Fibroblast of skin of abdomen (primary cell): Measurements from ENCODE around the gene SLC25A51.

Experiments used
- DNase-seq: peaks from one replicate; pipeline ENCODE4 v3.0.0-alpha.2; 2013

SLC25A51 gene

DNA sequence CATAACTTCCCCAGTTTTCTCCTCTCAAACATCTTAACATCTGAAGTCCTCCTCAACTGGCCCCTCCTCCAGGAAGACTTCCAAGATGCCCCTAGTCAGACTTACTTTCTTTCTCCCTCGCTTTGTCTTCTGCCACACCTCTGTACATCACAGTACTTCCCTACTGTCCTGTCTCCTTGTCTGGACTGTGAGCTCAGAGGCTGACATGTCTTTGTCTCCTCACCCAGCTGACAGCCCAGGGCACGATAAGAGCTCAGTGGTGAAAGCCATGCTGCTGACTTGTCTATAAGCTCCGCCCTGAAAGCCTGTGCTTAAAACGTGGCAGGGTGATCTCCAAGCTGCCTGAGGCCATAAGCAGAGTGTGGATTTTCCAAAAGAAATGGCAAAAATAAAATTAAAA lies 33.0 kb upstream of the SLC25A51 start:
- peak; percentile 74 for DNase-seq

DNA sequence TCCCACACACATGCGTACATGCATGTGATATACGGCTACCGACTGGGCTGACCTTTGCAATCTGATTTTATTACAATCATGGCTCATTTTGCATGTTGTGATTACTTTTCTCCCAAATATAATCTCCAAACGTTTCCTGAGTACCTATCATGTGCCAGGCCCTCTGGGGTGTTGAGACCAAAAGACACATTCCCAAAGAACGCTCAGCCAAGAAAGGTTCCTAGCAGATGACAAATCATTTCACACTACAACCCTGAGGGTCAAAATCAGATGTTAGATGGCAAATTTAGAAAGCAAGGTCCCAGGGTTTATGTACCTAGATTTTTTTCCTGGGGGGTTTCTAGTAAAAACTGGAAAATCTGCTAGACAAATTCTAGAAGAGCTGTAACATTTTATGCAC lies 32.4 kb upstream of the SLC25A51 start:
- DNase-seq = no peak

GRCh38 chr9:37935096-37935495 lies 31.2 kb upstream of the SLC25A51 start:
- DNase-seq = no peak

GRCh38 chr9:37931592-37931991 lies 27.7 kb upstream of the SLC25A51 start:
- peak; percentile 23 for DNase-seq

GRCh38 chr9:37929441-37929895 lies 25.5 kb upstream of the SLC25A51 start:
- DNase-seq = peak; percentile 71

GRCh38 chr9:37928552-37929430 lies 24.9 kb upstream of the SLC25A51 start:
- no peak for DNase-seq

DNA sequence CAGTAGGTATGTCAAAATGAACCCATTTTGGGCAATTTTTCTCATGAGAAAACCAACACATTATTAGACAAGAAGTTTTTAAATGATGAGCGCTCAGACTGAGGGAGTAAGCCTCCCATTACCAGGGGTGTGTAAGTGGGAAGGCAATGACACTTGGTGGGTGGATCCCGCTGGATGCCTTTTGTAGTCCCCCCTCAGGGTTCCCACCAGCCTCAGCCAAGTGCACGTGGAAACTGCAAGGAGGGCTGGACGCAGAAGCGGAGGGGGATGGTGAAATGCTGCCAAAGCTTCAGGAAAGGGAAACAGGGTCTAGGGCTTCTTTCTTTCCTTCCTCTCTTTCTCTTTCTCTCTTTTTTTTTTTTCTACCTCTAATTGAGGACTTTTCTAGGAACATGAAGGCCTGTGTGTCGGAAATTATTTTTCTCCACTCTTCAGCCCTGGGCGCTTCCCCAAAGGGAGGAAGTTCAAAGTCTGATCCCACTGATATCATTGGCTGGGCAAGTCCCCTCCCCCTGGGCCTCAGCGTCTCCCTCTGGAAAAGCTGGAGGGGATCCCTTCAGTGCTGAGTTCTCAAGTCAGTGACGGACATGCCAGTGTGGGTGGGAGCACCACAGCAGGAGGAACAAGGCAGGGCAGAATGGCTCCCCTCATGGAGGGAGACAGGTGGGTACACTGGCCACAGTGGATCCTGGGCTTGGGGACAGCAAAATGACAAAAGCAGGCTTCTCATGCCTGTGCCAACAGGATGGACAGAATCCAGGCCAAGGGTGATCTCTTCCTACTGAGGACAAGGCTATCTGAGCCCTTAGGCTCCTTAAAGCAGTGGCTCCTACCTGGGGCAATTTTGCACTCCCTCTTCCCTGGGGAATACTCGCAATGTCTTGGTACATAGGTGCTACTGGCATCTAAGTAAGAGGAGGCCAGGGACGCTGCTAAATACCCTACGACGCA lies 23.9 kb upstream of the SLC25A51 start:
- DNase-seq = no peak

GRCh38 chr9:37927132-37927531 lies 23.2 kb upstream of the SLC25A51 start:
- no peak for DNase-seq

DNA sequence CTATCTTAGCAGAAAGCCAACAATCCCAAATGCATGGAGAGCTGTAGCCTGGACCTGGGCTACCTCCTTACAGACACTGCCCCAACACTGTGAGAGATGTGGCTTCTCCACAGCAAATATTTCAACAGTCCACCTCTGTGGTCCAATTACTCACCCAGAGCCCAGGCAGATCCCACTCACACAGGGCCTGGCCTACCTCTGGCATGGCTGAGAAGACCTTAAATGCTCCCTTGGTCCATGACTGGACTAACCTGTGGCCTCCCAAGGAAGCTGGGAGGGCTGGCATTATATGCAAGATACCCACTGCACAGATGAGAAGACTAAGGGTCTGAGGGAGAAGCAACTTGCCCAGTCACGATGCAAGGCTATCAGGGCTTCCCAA lies 22.8 kb upstream of the SLC25A51 start:
- DNase-seq = no peak

DNA sequence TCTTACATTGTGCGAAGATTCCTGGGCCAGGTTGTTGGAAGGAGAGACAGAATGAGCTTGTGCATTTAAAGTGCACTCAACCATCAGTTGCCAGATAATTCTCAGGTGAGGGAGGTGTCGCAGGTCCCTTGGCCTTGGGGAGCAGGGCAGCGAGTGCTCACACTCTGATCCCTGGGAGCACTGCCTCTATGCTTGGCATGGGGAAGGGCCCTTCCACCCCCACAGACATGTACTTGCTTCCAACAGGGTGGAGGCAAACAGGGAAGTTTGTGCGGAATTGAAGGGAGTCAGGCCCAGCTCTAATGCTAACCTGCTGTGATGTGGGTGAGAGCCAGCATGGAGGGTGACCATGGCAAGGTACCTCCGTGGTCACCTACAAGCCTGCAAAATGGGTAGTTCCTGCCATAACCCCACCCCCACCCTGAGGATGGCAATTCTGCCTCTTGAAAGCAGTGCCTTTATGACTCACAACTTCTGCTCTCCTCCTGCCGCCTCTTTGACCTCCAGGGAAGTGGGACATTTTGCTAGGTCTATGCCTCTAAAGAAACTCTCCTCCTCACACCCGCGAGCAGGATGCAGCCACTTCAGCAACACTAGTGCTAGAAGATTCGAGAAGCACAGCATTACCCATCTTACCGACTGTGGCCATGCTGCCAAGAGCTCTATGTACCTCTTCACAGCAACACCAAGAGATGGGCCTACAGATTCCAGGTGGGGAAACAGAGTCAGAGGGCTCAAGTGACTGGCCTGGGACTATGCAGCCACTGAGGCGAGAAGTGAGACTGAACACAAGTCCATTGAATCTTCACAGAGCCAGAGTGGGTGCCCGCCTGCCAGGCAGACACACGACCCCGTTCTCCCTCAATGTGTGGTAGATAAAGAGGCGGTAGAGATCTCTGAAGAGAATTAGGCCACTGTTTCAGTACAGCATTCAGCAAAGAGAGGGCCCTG lies 22.1 kb upstream of the SLC25A51 start:
- no peak for DNase-seq

DNA sequence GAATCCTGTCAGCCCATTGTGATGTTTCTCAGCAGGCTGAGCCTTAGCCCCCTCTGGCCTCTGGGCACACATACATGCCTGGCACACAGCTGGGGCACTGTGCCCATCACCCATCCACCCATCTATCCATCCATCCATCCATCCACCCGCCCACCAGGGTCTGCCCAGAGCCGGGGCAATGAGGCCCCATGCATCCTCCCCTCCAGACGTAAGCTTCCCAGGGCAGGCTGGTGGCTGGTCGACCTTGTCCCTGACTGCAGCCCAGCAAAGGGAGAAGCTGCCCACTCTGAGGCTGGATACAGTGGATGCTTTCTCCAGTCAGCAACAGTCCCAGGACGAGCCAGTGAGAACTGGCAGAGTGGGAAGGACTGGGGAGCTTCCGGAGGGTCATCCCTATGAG lies 21.1 kb upstream of the SLC25A51 start:
- DNase-seq = no peak

- no peak for DNase-seq
Measured at GRCh38 chr9:37924538-37924937, 20.6 kb upstream of the SLC25A51 start.

GRCh38 chr9:37923796-37924427 lies 20.0 kb upstream of the SLC25A51 start:
- no peak for DNase-seq

DNA sequence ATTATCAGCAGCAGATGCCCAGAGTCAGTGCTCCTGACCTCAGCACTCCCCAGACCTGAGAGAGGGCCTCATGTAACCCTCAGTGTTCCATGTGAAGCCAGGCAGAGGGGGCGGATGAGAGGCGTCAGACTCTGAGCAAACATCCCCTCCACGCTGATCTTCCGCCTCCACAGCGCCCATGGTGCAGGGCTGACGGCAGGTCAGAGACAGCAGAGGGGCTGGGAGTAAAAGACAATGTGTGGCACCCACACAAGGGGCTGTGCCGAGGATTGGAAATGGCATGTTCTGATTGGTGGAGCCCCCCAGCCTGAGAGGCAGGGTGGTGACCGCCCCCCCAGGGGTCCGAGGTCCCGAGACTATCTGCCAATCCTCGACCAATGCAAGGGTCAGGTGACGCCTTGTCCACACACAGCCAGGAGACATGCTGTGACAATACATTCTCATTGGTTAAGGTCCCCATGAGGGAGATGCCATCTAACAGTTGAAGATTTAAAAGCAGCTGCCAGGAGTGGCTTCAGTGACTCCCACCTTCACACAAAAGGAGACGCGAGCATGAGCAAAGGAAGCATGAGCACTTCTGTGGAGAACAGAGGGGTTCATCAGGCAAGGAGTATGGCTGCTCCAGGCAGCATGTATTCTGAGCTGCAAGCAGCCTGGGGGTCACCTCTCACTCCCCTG lies 19.3 kb upstream of the SLC25A51 start:
- DNase-seq = no peak

DNA sequence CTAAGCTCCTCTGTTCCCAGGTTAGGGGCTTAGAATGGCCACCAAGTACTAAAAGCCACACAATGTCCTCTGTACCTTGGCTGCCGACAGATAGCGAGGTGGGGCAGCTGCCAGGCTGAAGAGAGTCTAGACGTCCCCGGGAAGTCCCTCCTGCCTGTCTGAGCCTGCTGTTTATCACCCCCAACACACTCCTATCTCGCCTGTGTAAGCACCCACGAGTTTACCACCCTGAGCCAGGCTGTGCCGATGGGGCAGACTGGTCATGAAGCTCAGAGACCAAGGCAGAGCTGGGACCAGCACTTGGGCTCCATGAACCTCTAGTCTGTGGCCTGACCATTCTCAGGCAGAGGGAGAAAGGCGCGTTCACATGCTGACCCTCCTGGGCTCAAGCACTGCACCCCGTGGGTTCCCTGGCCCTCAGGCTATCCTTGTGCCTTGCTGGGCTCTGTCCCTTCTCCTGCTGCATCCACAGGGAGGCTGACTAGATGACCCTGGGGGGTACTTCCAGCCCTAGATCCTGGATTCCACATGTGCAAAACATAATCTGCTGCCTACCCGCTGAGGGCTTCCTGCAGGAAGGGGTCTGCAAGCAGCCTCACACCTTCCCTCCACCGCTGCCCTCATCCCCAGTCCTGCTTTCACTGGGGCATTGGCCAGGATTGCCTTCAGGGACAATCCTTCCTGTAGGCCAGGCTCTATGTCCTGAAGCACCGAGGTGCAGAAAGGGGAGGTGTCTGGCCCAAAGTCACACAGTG lies 18.6 kb upstream of the SLC25A51 start:
- DNase-seq = no peak

GRCh38 chr9:37921546-37922300 lies 17.8 kb upstream of the SLC25A51 start:
- DNase-seq = peak; percentile 74

GRCh38 chr9:37921168-37921510 lies 17.2 kb upstream of the SLC25A51 start:
- DNase-seq = no peak

DNA sequence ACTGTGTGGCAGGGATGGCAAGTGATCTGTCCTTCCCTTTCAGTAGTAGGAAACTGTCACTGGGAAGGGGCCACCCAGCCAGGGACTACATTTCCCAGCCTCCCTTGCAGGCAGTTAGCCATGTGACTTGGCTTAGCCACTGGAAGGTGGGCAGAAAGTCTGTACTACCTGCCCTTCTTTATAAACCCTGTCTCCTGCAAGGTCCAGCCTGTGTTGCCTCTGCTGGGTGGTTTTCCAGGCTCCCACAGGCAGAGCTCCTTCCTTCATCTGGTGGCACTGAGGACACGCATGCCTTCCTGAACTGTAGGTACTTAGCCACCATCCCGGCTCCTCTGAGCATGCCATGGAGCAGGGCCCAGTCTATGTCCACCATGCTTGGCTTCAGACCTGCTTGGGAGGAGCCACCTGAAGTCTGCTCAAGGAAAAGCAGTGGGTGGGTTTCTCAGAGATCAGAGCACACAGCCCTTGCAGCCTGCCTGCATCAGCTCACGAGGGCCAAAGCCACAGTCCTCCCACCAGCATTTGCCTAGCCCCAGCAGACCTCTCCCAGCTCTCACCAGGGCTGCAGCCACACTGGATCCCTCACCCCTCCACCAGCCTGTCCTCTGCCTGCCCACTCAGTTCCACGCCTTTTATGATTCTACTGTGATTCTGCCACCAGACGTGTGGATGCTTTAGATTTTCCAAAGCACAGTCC lies 16.7 kb upstream of the SLC25A51 start:
- no peak for DNase-seq

DNA sequence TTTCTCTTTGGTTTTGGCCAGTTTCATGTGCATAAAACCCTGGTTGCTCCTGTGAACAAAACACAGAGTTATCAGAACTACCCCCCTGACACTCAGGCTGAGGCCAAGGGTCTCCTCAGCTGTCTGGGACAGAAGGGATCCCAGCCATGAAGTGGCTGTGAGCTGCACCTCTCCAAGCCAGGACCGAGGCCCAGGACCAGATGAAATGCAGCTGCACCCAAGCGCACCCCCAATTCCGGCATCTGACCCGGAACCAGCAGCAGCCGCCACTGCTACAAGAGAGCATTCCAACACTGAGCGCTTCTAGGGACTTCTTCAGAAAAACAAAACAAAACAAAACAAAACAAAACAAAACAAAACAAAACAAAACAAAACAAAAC lies 16.0 kb upstream of the SLC25A51 start:
- DNase-seq = no peak
